Measurements from ENCODE around the gene MBP. TPM values are rescaled to one million over a fixed set of nuclear protein-coding genes. Genes with fewer than 3 reads are reported as not detected.

The MBP gene
- total RNA-seq, 2 experiments from 2014 or later, result 35.9 to 36.6 TPM

GRCh38 chr18:76963936-76964335 lies 168.6 kb downstream of the MBP start:
- H3K4me3 Mint-ChIP-seq, result no peak overlapping the region
- no peak for DNase-seq
- H3K36me3 Mint-ChIP-seq (ENCODE audit: low read depth), result peaks cover 59% of the 10 kb centered on the region
- H3K27me3 Mint-ChIP-seq (ENCODE audit: low read depth), result no peaks in the 10 kb centered on the region
- no peak overlapping the region for H3K27ac Mint-ChIP-seq
- H3K9me3 Mint-ChIP-seq, result no peaks in the 10 kb centered on the region
- intact Hi-C loops (cut with micrococcal nuclease), result no loop called here
- CTCF ChIA-PET, result interaction anchor here (1.1 to 1.6 kb wide), 3 partner anchors 20 to 162 kb away, joined by 3 to 7 read pairs (median 4); no protein-coding TSS in a partner anchor
- peaks cover 22% of the 10 kb centered on the region for H3K4me1 Mint-ChIP-seq (ENCODE audit: low read depth)

GRCh38 chr18:76962851-76963250 lies 169.7 kb downstream of the MBP start:
- Mint-ChIP-seq H3K4me1 (ENCODE audit: low read depth) (peaks cover 20% of the 10 kb centered on the region), H3K27me3 (ENCODE audit: low read depth) (no peaks in the 10 kb centered on the region), H3K4me3 (no peak overlapping the region), H3K36me3 (ENCODE audit: low read depth) (peaks cover 57% of the 10 kb centered on the region), H3K27ac (no peak overlapping the region), H3K9me3 (no peaks in the 10 kb centered on the region)
- CTCF ChIA-PET, result interaction anchor here (1.2 kb wide), 1 partner anchor 159 kb away, joined by 3 read pairs; no protein-coding TSS in a partner anchor
- DNase-seq, result no peak
- intact Hi-C loops (cut with micrococcal nuclease), result no loop called here

- CTCF ChIA-PET, result interaction anchor here (0.6 kb wide), 1 partner anchor 38 kb away, joined by 5 read pairs; no protein-coding TSS in a partner anchor
- Mint-ChIP-seq H3K9me3 (no peaks in the 10 kb centered on the region), H3K27ac (no peak overlapping the region), H3K4me1 (ENCODE audit: low read depth) (peaks cover 20% of the 10 kb centered on the region), H3K27me3 (ENCODE audit: low read depth) (no peaks in the 10 kb centered on the region), H3K4me3 (no peak overlapping the region), H3K36me3 (ENCODE audit: low read depth) (peaks cover 59% of the 10 kb centered on the region)
- no peak for DNase-seq
- intact Hi-C loops (cut with micrococcal nuclease), result no loop called here
Measured at GRCh38 chr18:76960528-76961035, 172.0 kb downstream of the MBP start.

- Mint-ChIP-seq H3K4me1 (ENCODE audit: low read depth) (peaks cover 16% of the 10 kb centered on the region), H3K4me3 (no peak overlapping the region), H3K27ac (no peak overlapping the region), H3K36me3 (ENCODE audit: low read depth) (peaks cover 55% of the 10 kb centered on the region), H3K27me3 (ENCODE audit: low read depth) (no peaks in the 10 kb centered on the region), H3K9me3 (no peaks in the 10 kb centered on the region)
- intact Hi-C loops (cut with micrococcal nuclease), result no loop called here
- CTCF ChIA-PET, result interaction anchor here (2.6 kb wide), 1 partner anchor 156 kb away, joined by 8 read pairs; no protein-coding TSS in a partner anchor
- DNase-seq, result no peak
Measured at GRCh38 chr18:76959605-76960004, 173.0 kb downstream of the MBP start.

GRCh38 chr18:76958692-76959341 lies 173.8 kb downstream of the MBP start:
- DNase-seq, result no peak
- Mint-ChIP-seq H3K27ac (no peak overlapping the region), H3K36me3 (ENCODE audit: low read depth) (peaks cover 51% of the 10 kb centered on the region), H3K4me3 (no peak overlapping the region), H3K27me3 (ENCODE audit: low read depth) (no peaks in the 10 kb centered on the region), H3K9me3 (no peaks in the 10 kb centered on the region), H3K4me1 (ENCODE audit: low read depth) (peaks cover 12% of the 10 kb centered on the region)
- CTCF ChIA-PET, result interaction anchor here (2.6 kb wide), 1 partner anchor 155 kb away, joined by 8 read pairs; no protein-coding TSS in a partner anchor
- intact Hi-C loops (cut with micrococcal nuclease), result no loop called here

- CTCF ChIA-PET, result interaction anchor here (1.2 to 2.6 kb wide), 2 partner anchors 154 to 156 kb away, joined by 3 to 8 read pairs; no protein-coding TSS in a partner anchor
- peaks cover 41% of the 10 kb centered on the region for H3K36me3 Mint-ChIP-seq (ENCODE audit: low read depth)
- no peaks in the 10 kb centered on the region for H3K27me3 Mint-ChIP-seq (ENCODE audit: low read depth)
- H3K9me3 Mint-ChIP-seq, result no peaks in the 10 kb centered on the region
- intact Hi-C loops (cut with micrococcal nuclease), result no loop called here
- H3K27ac Mint-ChIP-seq, result no peak overlapping the region
- DNase-seq, result no peak
- no peak overlapping the region for H3K4me3 Mint-ChIP-seq
- H3K4me1 Mint-ChIP-seq (ENCODE audit: low read depth), result peaks cover under 1% of the 10 kb centered on the region
Measured at GRCh38 chr18:76957384-76958355, 174.9 kb downstream of the MBP start.

GRCh38 chr18:76956648-76957047 lies 175.9 kb downstream of the MBP start:
- no peak for DNase-seq
- Mint-ChIP-seq H3K4me3 (no peak overlapping the region), H3K9me3 (no peaks in the 10 kb centered on the region), H3K27me3 (ENCODE audit: low read depth) (no peaks in the 10 kb centered on the region), H3K27ac (no peak overlapping the region), H3K4me1 (ENCODE audit: low read depth) (no peaks in the 10 kb centered on the region), H3K36me3 (ENCODE audit: low read depth) (peaks cover 32% of the 10 kb centered on the region)
- CTCF ChIA-PET, result interaction anchor here (0.6 kb wide), 1 partner anchor 44 kb away, joined by 3 read pairs; no protein-coding TSS in a partner anchor
- intact Hi-C loops (cut with micrococcal nuclease), result no loop called here

GRCh38 chr18:76955524-76956170 lies 176.9 kb downstream of the MBP start:
- H3K27me3 Mint-ChIP-seq (ENCODE audit: low read depth), result no peaks in the 10 kb centered on the region
- CTCF ChIA-PET, result interaction anchor here (0.6 kb wide), 1 partner anchor 45 kb away, joined by 3 read pairs; no protein-coding TSS in a partner anchor
- intact Hi-C loops (cut with micrococcal nuclease), result no loop called here
- DNase-seq, result no peak
- H3K4me1 Mint-ChIP-seq (ENCODE audit: low read depth), result no peaks in the 10 kb centered on the region
- no peak overlapping the region for H3K27ac Mint-ChIP-seq
- no peak overlapping the region for H3K4me3 Mint-ChIP-seq
- no peaks in the 10 kb centered on the region for H3K9me3 Mint-ChIP-seq
- peaks cover 24% of the 10 kb centered on the region for H3K36me3 Mint-ChIP-seq (ENCODE audit: low read depth)

GRCh38 chr18:76953583-76954233 lies 178.9 kb downstream of the MBP start:
- Mint-ChIP-seq H3K36me3 (ENCODE audit: low read depth) (peaks cover 14% of the 10 kb centered on the region), H3K4me1 (ENCODE audit: low read depth) (no peaks in the 10 kb centered on the region), H3K27me3 (ENCODE audit: low read depth) (no peaks in the 10 kb centered on the region), H3K9me3 (no peaks in the 10 kb centered on the region), H3K27ac (no peak overlapping the region), H3K4me3 (no peak overlapping the region)
- no peak for DNase-seq
- intact Hi-C loops (cut with micrococcal nuclease), result no loop called here
- CTCF ChIA-PET, result no interaction called here

GRCh38 chr18:76953156-76953555 lies 179.4 kb downstream of the MBP start:
- intact Hi-C loops (cut with micrococcal nuclease), result no loop called here
- no peaks in the 10 kb centered on the region for H3K27me3 Mint-ChIP-seq (ENCODE audit: low read depth)
- H3K27ac Mint-ChIP-seq, result no peak overlapping the region
- no peaks in the 10 kb centered on the region for H3K9me3 Mint-ChIP-seq
- DNase-seq, result no peak
- CTCF ChIA-PET, result no interaction called here
- H3K4me1 Mint-ChIP-seq (ENCODE audit: low read depth), result peaks cover 4% of the 10 kb centered on the region
- peaks cover 18% of the 10 kb centered on the region for H3K36me3 Mint-ChIP-seq (ENCODE audit: low read depth)
- no peak overlapping the region for H3K4me3 Mint-ChIP-seq

- H3K36me3 Mint-ChIP-seq (ENCODE audit: low read depth), result peaks cover 19% of the 10 kb centered on the region
Measured at GRCh38 chr18:76952747-76953146, 179.8 kb downstream of the MBP start.

More at GRCh38 chr18:76952747-76953146, 179.8 kb downstream of the MBP start:
- H3K27ac Mint-ChIP-seq, result no peak overlapping the region
- intact Hi-C loops (cut with micrococcal nuclease), result no loop called here
- no peak for DNase-seq
- CTCF ChIA-PET, result interaction anchor here (0.7 kb wide), 1 partner anchor 29 kb away, joined by 3 read pairs; no protein-coding TSS in a partner anchor
- H3K27me3 Mint-ChIP-seq (ENCODE audit: low read depth), result no peaks in the 10 kb centered on the region
- no peak overlapping the region for H3K4me3 Mint-ChIP-seq
- no peaks in the 10 kb centered on the region for H3K9me3 Mint-ChIP-seq
- peaks cover 5% of the 10 kb centered on the region for H3K4me1 Mint-ChIP-seq (ENCODE audit: low read depth)
